WTC11 (cell line): ENCODE data around the gene MON2. TPM values are rescaled to one million over a fixed set of nuclear protein-coding genes. Genes with fewer than 3 reads are reported as not detected.

Experiments
- ATAC-seq: fragments of 200-7000 bp; cut with Tn5 transposase; 2 replicates; pipeline ENCODE4 v1.10.0; 2021; ENCODE audit warnings: mild to moderate bottlenecking, moderate library complexity
- Bru-seq: library from RNA; stranded (reverse); fragments of 400-500 nt; gene quantifications from one replicate; lab custom pipeline; 2021; lab: Mats Ljungman, UMichigan
- CTCF ChIA-PET: fragments of 300-600 bp; sonication (Branson Sonifier 250); formaldehyde crosslinking; loops from one replicate; lab custom pipeline; 2021; ENCODE audit warnings: antibody characterized with exemption; lab: Charles Lee
- POLR2A ChIA-PET: fragments of 350-600 bp; sonication (Branson Sonifier 250); formaldehyde crosslinking; loops from one replicate; lab custom pipeline; 2021; ENCODE audit warnings: antibody characterized with exemption; lab: Charles Lee
- DNase-seq: peaks from one replicate; pipeline ENCODE4 v3.0.0; 2021; ENCODE audit warnings: low spot score
- H3K27ac Mint-ChIP-seq: 2 replicates; pipeline ENCODE4 v1.8.0; 2021; ENCODE audit warnings: mixed read lengths
- H3K27me3 Mint-ChIP-seq: 2 replicates; pipeline ENCODE4 v1.8.0; 2021; ENCODE audit warnings: low read depth, mild to moderate bottlenecking, moderate library complexity, mixed read lengths
- H3K36me3 Mint-ChIP-seq: 2 replicates; pipeline ENCODE4 v1.8.0; 2021; ENCODE audit warnings: mixed read lengths
- H3K4me1 Mint-ChIP-seq: 2 replicates; pipeline ENCODE4 v1.8.0; 2022; ENCODE audit warnings: mixed read lengths
- H3K4me3 Mint-ChIP-seq: 2 replicates; pipeline ENCODE4 v1.8.0; 2021; ENCODE audit warnings: mild to moderate bottlenecking, moderate library complexity, mixed read lengths
- H3K9me3 Mint-ChIP-seq: 2 replicates; pipeline ENCODE4 v1.8.0; 2021; ENCODE audit warnings: mixed read lengths
- AFF4 ChIP-seq: sonication (generic); formaldehyde crosslinking; IDR thresholded peaks from 2 replicates; pipeline ENCODE4 v1.8.1; 2023; ENCODE audit warnings: mild to moderate bottlenecking, missing genetic modification reagents, borderline replicate concordance
- ARID4B ChIP-seq: sonication (generic); formaldehyde crosslinking; IDR thresholded peaks from 2 replicates; pipeline ENCODE4 v1.8.0; 2023; ENCODE audit warnings: missing genetic modification reagents, mild to moderate bottlenecking, borderline replicate concordance
- ATF3 ChIP-seq: sonication (generic); formaldehyde crosslinking; conservative IDR thresholded peaks from 2 replicates; pipeline ENCODE4 v1.8.1; 2022; ENCODE audit warnings: mild to moderate bottlenecking, missing genetic modification reagents
- CREB1 ChIP-seq: sonication (generic); formaldehyde crosslinking; IDR thresholded peaks from 2 replicates; pipeline ENCODE4 v1.8.0; 2023; ENCODE audit warnings: mild to moderate bottlenecking, missing genetic modification reagents
- E2F5 ChIP-seq: sonication (generic); formaldehyde crosslinking; IDR thresholded peaks from 2 replicates; pipeline ENCODE4 v1.8.1; 2022; ENCODE audit warnings: mild to moderate bottlenecking, moderate library complexity, missing genetic modification reagents
- GTF2I ChIP-seq: fragments of 250-450 bp; sonication (Bioruptor Pico); conservative IDR thresholded peaks from 2 replicates; pipeline ENCODE4 v1.4.0; 2021; ENCODE audit warnings: mild to moderate bottlenecking
- IRF1 ChIP-seq: sonication (generic); formaldehyde crosslinking; IDR thresholded peaks from 2 replicates; pipeline ENCODE4 v1.8.0; 2023; ENCODE audit warnings: missing genetic modification reagents
- MAX ChIP-seq: sonication (generic); formaldehyde crosslinking; IDR thresholded peaks from 2 replicates; pipeline ENCODE4 v1.8.0; 2022; ENCODE audit warnings: mild to moderate bottlenecking, missing genetic modification reagents
- NR2C2 ChIP-seq: sonication (generic); formaldehyde crosslinking; IDR thresholded peaks from 2 replicates; pipeline ENCODE4 v1.8.0; 2022; ENCODE audit warnings: mild to moderate bottlenecking, missing genetic modification reagents
- PRRX2 ChIP-seq: fragments of 250-450 bp; sonication (Bioruptor Pico); IDR thresholded peaks from 2 replicates; pipeline ENCODE4 v1.8.0; 2021; ENCODE audit warnings: mild to moderate bottlenecking
- RELA ChIP-seq: sonication (generic); formaldehyde crosslinking; IDR thresholded peaks from 2 replicates; pipeline ENCODE4 v1.8.1; 2022; ENCODE audit warnings: missing genetic modification reagents, mild to moderate bottlenecking, borderline replicate concordance
- RORB ChIP-seq: fragments of 250-450 bp; sonication (Bioruptor Pico); IDR thresholded peaks from 2 replicates; pipeline ENCODE4 v1.9.0; 2021; ENCODE audit warnings: mild to moderate bottlenecking
- SMAD3 ChIP-seq: sonication (generic); formaldehyde crosslinking; IDR thresholded peaks from 2 replicates; pipeline ENCODE4 v1.8.0; 2022; ENCODE audit warnings: missing genetic modification reagents, mild to moderate bottlenecking, borderline replicate concordance
- SOX15 ChIP-seq: fragments of 250-450 bp; sonication (Bioruptor Pico); IDR thresholded peaks from 2 replicates; pipeline ENCODE4 v1.9.0; 2021; ENCODE audit warnings: mild to moderate bottlenecking
- ZNF317 ChIP-seq: sonication (generic); formaldehyde crosslinking; IDR thresholded peaks from 2 replicates; pipeline ENCODE4 v1.8.1; 2023; ENCODE audit warnings: low read depth, mild to moderate bottlenecking, moderate library complexity, missing genetic modification reagents, borderline replicate concordance
- ZNF416 ChIP-seq: fragments of 250-450 bp; sonication (Bioruptor Pico); IDR thresholded peaks from 2 replicates; pipeline ENCODE4 v1.9.0; 2021; ENCODE audit warnings: mild to moderate bottlenecking, inconsistent platforms
- long read RNA-seq, 3 experiments: library from RNA in 1 of 3; library from capped mRNA in 1 of 3; library from polyadenylated mRNA in 1 of 3; unstranded in 2 of 3; stranded (forward) in 1 of 3; transcript quantifications; one replicate each; pipeline ENCODE4 v2.0.0, GENCODE V29; 2021
- total RNA-seq: library from RNA; stranded (reverse); gene quantifications from 3 replicates; pipeline ENCODE4 v1.2.3, GENCODE V29; 2021
- TF ChIP-seq, protein P1 (sequence below): sonication (generic); formaldehyde crosslinking; IDR thresholded peaks from 2 replicates; pipeline ENCODE4 v1.8.0; 2022; ENCODE audit warnings: mild to moderate bottlenecking, missing genetic modification reagents

Gene MON2, protein sequence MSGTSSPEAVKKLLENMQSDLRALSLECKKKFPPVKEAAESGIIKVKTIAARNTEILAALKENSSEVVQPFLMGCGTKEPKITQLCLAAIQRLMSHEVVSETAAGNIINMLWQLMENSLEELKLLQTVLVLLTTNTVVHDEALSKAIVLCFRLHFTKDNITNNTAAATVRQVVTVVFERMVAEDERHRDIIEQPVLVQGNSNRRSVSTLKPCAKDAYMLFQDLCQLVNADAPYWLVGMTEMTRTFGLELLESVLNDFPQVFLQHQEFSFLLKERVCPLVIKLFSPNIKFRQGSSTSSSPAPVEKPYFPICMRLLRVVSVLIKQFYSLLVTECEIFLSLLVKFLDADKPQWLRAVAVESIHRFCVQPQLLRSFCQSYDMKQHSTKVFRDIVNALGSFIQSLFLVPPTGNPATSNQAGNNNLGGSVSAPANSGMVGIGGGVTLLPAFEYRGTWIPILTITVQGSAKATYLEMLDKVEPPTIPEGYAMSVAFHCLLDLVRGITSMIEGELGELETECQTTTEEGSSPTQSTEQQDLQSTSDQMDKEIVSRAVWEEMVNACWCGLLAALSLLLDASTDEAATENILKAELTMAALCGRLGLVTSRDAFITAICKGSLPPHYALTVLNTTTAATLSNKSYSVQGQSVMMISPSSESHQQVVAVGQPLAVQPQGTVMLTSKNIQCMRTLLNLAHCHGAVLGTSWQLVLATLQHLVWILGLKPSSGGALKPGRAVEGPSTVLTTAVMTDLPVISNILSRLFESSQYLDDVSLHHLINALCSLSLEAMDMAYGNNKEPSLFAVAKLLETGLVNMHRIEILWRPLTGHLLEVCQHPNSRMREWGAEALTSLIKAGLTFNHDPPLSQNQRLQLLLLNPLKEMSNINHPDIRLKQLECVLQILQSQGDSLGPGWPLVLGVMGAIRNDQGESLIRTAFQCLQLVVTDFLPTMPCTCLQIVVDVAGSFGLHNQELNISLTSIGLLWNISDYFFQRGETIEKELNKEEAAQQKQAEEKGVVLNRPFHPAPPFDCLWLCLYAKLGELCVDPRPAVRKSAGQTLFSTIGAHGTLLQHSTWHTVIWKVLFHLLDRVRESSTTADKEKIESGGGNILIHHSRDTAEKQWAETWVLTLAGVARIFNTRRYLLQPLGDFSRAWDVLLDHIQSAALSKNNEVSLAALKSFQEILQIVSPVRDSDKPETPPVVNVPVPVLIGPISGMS (N-terminal part only)
- 25.8 to 30.9 TPM (median 30.8 TPM) in 3 replicates for total RNA-seq
- percentile 78 among the genes with signal in this experiment for Bru-seq, nascent RNA
- long read RNA-seq, experiment 1, full-length matches to known transcripts = 18 of 94 reads
- long read RNA-seq, experiment 1, partial matches to known transcripts = 30 of 94 reads
- long read RNA-seq, experiment 1, other reads (novel, unspliced or antisense) = 46 of 94 reads
- long read RNA-seq, experiment 2, full-length matches to known transcripts = 4 of 30 reads
- long read RNA-seq, experiment 2, partial matches to known transcripts = 13 of 30 reads
- long read RNA-seq, experiment 2, other reads (novel, unspliced or antisense) = 13 of 30 reads
- long read RNA-seq, experiment 3, partial matches to known transcripts = 0 of 1 reads
- long read RNA-seq, experiment 3, other reads (novel, unspliced or antisense) = 1 of 1 reads

GRCh38 chr12:62466594-62467491 lies at the start of gene MON2:
Gene MON2, plus strand, starts transcription at chr12:62466826. Its CDS starts 382 bp downstream, at chr12:62467208.
- Mint-ChIP-seq H3K27ac (peak within 1 kb of the TSS; percentile 46), H3K4me1 (peaks cover 8% of the 10 kb centered on the region), H3K9me3 (peaks cover 23% of the 10 kb centered on the region), H3K27me3 (peaks cover 7% of the 10 kb centered on the region; the same call in 1 of the 2 replicates), H3K4me3 (peak within 1 kb of the TSS; percentile 90), H3K36me3 (peaks cover 17% of the 10 kb centered on the region)
- ATAC-seq = peak; percentile 96
- peak; percentile 79 for DNase-seq
- CTCF ChIA-PET = interaction anchor here (0.6 to 3.1 kb wide), 4 partner anchors 29 to 157 kb away, joined by 3 to 28 read pairs (median 8); no protein-coding TSS in a partner anchor
- POLR2A ChIA-PET = interaction anchor here (1.0 kb wide), 1 partner anchor 133 kb away, joined by 3 read pairs; no protein-coding TSS in a partner anchor
- no peak for TF ChIP-seq ATF3 (CRISPR knock-in tag)
- TF ChIP-seq, protein P1, sequence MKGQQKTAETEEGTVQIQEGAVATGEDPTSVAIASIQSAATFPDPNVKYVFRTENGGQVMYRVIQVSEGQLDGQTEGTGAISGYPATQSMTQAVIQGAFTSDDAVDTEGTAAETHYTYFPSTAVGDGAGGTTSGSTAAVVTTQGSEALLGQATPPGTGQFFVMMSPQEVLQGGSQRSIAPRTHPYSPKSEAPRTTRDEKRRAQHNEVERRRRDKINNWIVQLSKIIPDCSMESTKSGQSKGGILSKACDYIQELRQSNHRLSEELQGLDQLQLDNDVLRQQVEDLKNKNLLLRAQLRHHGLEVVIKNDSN (CRISPR knock-in tag) = peak; percentile 39; the same call in 1 of the 2 replicates
- TF ChIP-seq AFF4 (CRISPR knock-in tag) = no peak
- peak; percentile 53; the same call in 1 of the 2 replicates for TF ChIP-seq RELA (CRISPR knock-in tag)
- no peak for TF ChIP-seq NR2C2 (CRISPR knock-in tag)
- no peak for TF ChIP-seq RORB
- no peak for TF ChIP-seq SOX15 (CRISPR knock-in tag)
- peak; percentile 21; the same call in 1 of the 2 replicates for TF ChIP-seq ARID4B (CRISPR knock-in tag)
- peak; percentile 70; the same call in 1 of the 2 replicates for TF ChIP-seq E2F5 (CRISPR knock-in tag)
- TF ChIP-seq IRF1 (CRISPR knock-in tag) = no peak
- TF ChIP-seq GTF2I (CRISPR knock-in tag) = no peak
- no peak for TF ChIP-seq ZNF416 (CRISPR knock-in tag)
- TF ChIP-seq SMAD3 (CRISPR knock-in tag) = no peak
- no peak for TF ChIP-seq ZNF317
- TF ChIP-seq MAX = no peak; the same call in none of the 2 replicates
- TF ChIP-seq CREB1 (CRISPR knock-in tag) = no peak; the same call in 1 of the 2 replicates
- no peak for TF ChIP-seq PRRX2
